WERI-Rb-1 (cell line): ENCODE data around the gene C1orf87.

Experiments
- DNase-seq: peaks from one replicate; pipeline ENCODE4 v3.0.0-alpha.2; 2020
- H3K27ac ChIP-seq: fragments of 250-450 bp; sonication (Bioruptor Pico); 2 replicates; pipeline ENCODE4 v1.5.1; 2020; ENCODE audit warnings: mild to moderate bottlenecking, moderate library complexity
- H3K27me3 ChIP-seq: fragments of 250-450 bp; sonication (Bioruptor Pico); 2 replicates; pipeline ENCODE4 v1.5.1; 2021; ENCODE audit warnings: mild to moderate bottlenecking, low read depth, moderate library complexity; ENCODE audit not compliant: insufficient read depth, severe bottlenecking
- H3K36me3 ChIP-seq: fragments of 250-450 bp; sonication (Bioruptor Pico); 2 replicates; pipeline ENCODE4 v1.5.1; 2020; ENCODE audit warnings: mild to moderate bottlenecking, moderate library complexity
- H3K4me3 ChIP-seq: 2 replicates; pipeline ENCODE4 v1.5.1; 2011; ENCODE audit warnings: low read depth, mild to moderate bottlenecking, control low read depth, low read length
- H3K9me3 ChIP-seq: fragments of 250-450 bp; sonication (Bioruptor Pico); 2 replicates; pipeline ENCODE4 v1.5.1; 2021; ENCODE audit warnings: mild to moderate bottlenecking, moderate library complexity; ENCODE audit not compliant: severe bottlenecking
- TF ChIP-seq, protein P1 (sequence below): IDR thresholded peaks from 2 replicates; pipeline ENCODE4 v1.5.1; 2011; ENCODE audit warnings: low read depth, mild to moderate bottlenecking, control low read depth, inconsistent platforms, low read length

The C1orf87 gene

DNA sequence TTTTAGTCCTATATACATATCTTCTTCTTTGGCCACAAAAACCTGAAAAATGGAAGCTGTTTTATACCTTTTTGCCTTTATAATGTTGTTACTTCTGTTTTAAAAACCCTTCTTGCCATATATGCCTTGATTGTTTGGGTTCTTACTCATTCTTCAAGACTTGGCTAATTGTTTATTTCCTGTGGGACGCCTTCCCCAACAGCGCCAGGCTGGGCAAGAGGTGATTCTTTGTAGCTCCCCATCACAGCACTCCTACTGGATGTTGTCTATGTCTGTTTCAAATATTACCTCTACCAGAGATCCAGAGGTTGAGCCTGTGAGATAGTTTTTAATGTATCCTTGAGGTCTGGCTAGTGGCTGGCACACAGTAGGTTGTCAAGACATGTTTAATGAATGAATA lies 73.8 kb downstream of the C1orf87 start:
- no peaks in the 10 kb centered on the region for H3K36me3 ChIP-seq
- no peak overlapping the region for H3K4me3 ChIP-seq
- TF ChIP-seq, protein P1, sequence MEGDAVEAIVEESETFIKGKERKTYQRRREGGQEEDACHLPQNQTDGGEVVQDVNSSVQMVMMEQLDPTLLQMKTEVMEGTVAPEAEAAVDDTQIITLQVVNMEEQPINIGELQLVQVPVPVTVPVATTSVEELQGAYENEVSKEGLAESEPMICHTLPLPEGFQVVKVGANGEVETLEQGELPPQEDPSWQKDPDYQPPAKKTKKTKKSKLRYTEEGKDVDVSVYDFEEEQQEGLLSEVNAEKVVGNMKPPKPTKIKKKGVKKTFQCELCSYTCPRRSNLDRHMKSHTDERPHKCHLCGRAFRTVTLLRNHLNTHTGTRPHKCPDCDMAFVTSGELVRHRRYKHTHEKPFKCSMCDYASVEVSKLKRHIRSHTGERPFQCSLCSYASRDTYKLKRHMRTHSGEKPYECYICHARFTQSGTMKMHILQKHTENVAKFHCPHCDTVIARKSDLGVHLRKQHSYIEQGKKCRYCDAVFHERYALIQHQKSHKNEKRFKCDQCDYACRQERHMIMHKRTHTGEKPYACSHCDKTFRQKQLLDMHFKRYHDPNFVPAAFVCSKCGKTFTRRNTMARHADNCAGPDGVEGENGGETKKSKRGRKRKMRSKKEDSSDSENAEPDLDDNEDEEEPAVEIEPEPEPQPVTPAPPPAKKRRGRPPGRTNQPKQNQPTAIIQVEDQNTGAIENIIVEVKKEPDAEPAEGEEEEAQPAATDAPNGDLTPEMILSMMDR = no peak
- H3K9me3 ChIP-seq = no peaks in the 10 kb centered on the region
- H3K27ac ChIP-seq = no peak overlapping the region
- H3K27me3 ChIP-seq = no peaks in the 10 kb centered on the region
- DNase-seq = no peak

DNA sequence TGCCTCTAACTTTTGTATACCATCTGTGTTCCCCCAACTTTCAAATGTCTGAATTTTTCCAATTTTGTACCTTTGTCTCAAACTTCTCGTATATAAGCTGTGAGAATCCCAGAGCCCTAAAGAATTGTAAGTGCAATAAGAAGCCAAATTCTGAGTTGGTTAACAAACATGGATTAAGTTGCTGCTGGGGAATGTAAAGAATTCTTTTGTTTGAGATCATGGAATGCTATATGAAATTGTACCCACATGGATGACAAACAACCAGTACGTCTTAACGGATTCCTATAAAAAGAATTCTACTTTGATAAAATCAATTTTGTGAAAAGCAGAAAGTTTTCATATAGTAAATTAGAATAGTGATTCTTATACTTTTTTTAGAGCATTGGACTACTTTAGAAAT lies 74.6 kb downstream of the C1orf87 start:
- H3K27me3 ChIP-seq = no peaks in the 10 kb centered on the region
- H3K27ac ChIP-seq = no peak overlapping the region
- no peak for DNase-seq
- TF ChIP-seq, protein P1 = no peak
- H3K36me3 ChIP-seq = no peaks in the 10 kb centered on the region
- no peaks in the 10 kb centered on the region for H3K9me3 ChIP-seq
- no peak overlapping the region for H3K4me3 ChIP-seq

DNA sequence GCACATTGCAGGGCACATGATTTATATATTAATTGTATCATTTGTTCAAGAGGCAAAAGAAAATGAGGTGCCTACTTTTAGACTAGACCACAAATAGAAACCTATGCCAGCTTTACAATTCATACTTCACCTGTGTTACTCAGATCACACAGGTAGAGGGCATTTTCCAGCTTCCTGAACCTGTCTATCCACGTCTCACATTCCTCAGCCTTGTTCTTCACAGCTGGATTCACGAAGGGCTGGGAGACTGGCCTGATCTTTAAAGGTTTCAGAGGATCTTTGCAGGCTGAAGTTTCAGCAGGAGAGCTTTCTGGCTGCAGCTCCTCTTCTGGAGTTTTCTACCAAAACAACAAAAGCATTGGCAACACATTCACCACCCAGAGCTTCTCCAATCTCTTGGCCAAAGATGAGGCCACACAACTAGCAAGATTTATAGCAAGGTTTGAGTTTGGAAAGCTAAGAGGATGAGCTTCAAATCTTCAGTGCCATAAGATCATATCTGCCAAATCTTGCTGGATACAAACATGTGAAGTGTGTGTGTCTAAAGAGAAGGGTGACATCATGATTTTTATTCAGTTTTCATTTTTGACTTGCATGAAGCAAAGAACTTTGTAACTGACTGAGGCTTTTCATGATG lies 76.0 kb downstream of the C1orf87 start:
- no peaks in the 10 kb centered on the region for H3K9me3 ChIP-seq
- no peak overlapping the region for H3K4me3 ChIP-seq
- no peak for DNase-seq
- TF ChIP-seq, protein P1 = no peak
- no peak overlapping the region for H3K27ac ChIP-seq
- no peaks in the 10 kb centered on the region for H3K36me3 ChIP-seq
- no peaks in the 10 kb centered on the region for H3K27me3 ChIP-seq

DNA sequence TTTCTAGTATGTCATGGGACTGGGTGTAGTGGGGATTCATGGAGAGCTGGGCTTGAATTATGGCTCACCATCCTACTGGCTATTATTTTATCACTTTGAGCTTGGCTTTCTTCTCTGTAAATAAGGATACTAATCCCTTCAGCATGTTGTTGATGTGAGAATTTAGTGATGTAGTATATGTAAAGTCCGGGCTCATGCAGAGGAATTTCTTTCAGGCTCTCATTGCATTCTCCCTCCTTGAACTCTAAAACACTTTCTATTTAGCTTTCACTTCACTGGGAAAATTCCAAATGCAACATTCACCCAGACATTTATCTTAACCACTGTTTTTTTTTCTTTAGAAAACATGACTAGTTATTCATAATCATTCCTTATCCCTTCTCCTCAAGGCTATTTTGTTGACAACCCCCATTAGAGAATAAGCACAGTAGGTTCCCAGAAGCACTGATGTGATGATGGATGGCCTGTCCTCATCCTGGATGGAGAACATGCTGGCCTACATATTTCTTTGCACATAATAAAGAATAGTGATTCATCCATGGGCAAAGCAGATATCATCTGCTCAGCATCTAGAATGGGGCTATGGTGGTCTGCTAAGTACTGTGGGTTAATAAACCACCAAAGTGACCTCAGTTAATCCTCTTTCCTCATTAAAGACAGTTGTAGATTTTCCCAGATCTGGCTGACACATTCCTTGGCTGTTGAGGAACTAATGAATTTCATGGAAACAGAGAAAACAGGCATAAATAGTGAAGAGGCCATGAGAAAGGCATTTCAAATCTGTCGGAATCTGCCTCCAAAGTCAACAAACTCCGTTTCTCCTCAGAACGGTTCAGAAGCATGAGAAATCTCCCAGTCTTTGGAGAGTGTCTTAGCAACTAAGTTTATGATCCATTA lies 79.0 kb downstream of the C1orf87 start:
- no peak for DNase-seq
- H3K36me3 ChIP-seq = no peaks in the 10 kb centered on the region
- no peaks in the 10 kb centered on the region for H3K27me3 ChIP-seq
- no peaks in the 10 kb centered on the region for H3K9me3 ChIP-seq
- TF ChIP-seq, protein P1 = no peak
- no peak overlapping the region for H3K4me3 ChIP-seq
- H3K27ac ChIP-seq = no peak overlapping the region

DNA sequence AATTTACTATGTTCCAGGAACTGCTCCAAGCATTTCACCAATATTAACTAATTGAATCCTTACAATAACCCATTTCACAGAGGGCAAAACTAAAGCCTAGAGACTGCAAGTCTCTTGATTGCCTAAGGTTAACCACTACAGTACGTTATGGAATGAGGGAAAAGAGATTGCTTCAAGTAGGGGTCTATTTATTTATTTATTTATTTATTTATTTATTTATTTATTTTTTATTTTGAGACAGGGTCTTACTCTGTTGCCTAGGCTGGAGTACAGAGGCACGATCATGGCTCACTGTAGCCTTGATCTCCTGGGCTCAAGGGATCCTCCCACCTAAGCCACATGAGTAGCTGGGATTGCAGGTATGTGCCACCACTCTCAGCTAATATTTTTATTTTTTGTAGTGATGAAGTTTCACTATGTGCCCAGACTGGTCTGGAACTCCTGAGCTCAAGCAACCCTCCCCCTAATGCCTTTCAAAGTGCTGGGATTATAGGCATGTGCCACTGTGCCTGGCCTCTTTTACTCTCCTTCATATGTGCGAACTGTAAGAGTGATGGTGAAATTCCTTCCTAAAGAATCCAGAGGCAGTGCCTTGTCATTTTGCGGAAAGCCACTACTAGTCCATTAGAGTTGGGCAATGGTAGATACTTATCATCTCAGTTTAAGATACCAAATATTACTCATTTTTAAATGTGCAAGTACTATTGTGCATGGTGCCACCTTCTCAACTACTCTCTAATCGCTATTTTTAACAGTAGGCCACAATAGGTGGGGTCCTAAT lies 81.3 kb downstream of the C1orf87 start:
- Histone ChIP-seq H3K27me3 (no peaks in the 10 kb centered on the region), H3K9me3 (no peaks in the 10 kb centered on the region), H3K36me3 (no peaks in the 10 kb centered on the region), H3K4me3 (no peak overlapping the region), H3K27ac (no peak overlapping the region)
- no peak for DNase-seq
- TF ChIP-seq, protein P1 = no peak
